ENCODE data around the gene OR4D2.

Gene OR4D2

GRCh38 chr17:58217766-58218165, 51.0 kb downstream of the OR4D2 start:
- in situ Hi-C loops (cut with MboI; ENCODE audit: low sequenced_read_pairs, unreplicated experiment), result no loop called here
- DNase-seq (ENCODE audit: low spot score), result no peak
- no peak for TF ChIP-seq CTCF (IDR thresholded peaks at IDR 0.05; ENCODE audit: borderline replicate concordance, control extremely low read depth, extremely low read depth, insufficient read depth, missing control alignments)

GRCh38 chr17:58219007-58219788, 52.4 kb downstream of the OR4D2 start, which contains the start of gene MKS1:
TSS of gene MKS1 (minus strand) at chr17:58219255. CDS start at chr17:58219230, 25 bp downstream.
- peak; percentile 99 for DNase-seq (ENCODE audit: low spot score)
- TF ChIP-seq CTCF (IDR thresholded peaks at IDR 0.05; ENCODE audit: borderline replicate concordance, control extremely low read depth, extremely low read depth, insufficient read depth, missing control alignments), result peak; percentile 68
- in situ Hi-C loops (cut with MboI; ENCODE audit: low sequenced_read_pairs, unreplicated experiment), result no loop called here

GRCh38 chr17:58219789-58220183, 53.0 kb downstream of the OR4D2 start:
- no peak for TF ChIP-seq CTCF (IDR thresholded peaks at IDR 0.05; ENCODE audit: borderline replicate concordance, control extremely low read depth, extremely low read depth, insufficient read depth, missing control alignments)
- in situ Hi-C loops (cut with MboI; ENCODE audit: low sequenced_read_pairs, unreplicated experiment), result no loop called here
- no peak for DNase-seq (ENCODE audit: low spot score)

All from GM13976 (cell line).